Fibroblast of skin of right quadriceps (primary cell): ENCODE measurements around the gene B4GALT1.
A peak's percentile ranks its signal among the peaks of the same experiment; 100 is the strongest.

Experiments
- DNase-seq: peaks from one replicate; pipeline ENCODE4 v3.0.0-alpha.2; 2013

Gene B4GALT1

DNA sequence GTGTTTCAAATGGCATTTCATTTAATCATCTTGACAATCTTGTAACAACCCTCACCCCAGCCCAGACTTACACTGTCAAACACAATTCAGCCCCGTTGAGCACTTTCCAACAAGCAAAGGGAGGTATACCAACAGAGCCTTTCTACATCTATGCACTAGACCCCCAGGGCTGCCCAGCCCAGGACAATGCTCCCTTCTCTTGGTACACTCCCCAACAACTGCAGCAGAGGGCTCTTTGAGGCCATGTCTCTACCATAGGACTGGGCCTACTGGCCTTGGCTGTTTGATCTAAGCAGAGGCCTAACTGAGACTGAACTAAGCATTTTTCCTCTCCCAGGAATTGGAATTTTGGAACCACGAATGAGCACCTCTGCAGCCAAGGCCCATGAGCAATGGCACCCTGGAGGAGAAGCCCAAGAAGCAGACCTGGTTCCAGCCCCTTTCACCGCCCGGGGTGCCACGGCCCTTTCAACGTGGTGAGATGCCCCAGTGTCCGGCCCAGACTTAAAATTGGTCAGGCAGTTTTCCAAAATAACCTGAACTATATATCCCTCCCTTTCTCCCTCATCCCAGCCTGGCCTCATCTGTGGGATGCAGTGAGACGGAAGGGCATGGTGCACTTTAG lies 43.6 kb downstream of the B4GALT1 start:
- DNase-seq = no peak

DNA sequence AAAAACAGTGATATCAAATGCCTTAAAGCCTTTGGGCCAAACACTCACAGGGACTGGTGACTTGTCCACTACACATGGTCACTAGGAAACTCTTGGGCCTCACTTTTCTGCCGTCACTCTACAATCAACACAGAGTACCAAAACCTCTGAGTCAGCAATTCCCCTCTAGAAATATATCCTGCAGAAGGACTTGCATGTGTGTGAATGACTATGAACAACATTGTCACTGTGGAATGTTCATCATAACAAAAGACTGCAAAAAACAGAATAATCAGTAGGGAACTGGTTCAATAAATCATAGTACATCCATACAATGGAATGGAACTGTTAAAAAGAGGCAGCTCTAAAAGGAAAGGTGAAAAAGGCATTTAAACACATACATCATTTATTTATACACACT lies 46.5 kb downstream of the B4GALT1 start:
- DNase-seq = no peak

DNA sequence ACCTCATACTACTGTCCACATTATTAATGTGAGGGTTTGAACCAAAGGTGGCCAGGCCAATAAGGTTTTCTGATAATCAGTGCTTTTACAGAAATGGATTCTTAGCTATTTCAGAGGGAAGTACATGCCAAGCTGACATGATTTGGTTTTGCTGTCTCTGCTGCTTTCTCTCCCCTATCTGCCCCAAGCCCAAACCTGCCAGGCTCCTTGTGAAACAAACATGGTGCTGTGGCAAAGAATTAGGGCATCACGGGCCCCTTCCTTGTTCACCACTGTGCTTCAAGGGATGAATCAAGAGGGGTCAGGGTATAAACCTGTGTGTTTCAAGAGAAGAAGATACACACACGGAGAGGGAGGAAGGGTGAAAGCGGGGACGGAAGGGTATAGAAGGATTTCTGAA lies 49.3 kb downstream of the B4GALT1 start:
- no peak for DNase-seq

DNA sequence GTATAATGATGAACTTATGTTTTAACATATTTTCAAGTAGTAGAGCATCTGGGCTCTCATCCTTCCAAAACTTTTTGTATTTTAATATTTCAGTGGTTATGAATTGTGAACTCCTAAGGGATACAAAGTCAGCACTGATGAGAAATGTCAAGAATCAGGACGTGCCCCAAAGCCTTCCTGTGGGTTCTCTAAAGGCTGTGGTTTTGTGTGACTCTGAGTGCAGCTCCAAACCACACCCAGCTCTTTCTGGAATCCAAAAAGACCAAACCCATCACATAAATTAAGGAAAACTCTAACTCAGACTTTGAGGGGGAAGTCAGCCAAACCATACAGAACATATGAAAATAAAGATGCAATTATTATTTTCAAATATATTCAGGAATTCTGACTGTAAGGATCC lies 49.8 kb downstream of the B4GALT1 start:
- peak; percentile 86 for DNase-seq

DNA sequence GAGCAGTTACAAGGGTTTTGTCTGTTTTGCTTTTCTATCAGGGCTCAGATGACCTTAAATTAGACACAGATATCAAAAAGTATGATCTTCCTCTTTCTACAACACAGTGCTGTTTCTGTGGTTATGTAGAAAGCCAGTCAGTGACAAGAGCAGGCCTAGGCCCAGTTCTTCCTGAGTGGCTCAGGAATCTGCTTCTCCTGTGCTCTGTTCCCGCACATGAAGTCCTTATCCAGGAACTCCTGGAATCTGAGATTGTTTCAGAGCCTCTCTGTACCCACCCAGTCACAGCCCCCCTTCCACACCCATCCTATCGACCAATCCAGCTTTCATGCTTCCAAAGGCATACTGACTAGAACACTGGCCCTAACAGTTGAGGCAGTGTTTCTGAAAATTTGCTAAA lies 50.3 kb downstream of the B4GALT1 start:
- peak; percentile 65 for DNase-seq

DNA sequence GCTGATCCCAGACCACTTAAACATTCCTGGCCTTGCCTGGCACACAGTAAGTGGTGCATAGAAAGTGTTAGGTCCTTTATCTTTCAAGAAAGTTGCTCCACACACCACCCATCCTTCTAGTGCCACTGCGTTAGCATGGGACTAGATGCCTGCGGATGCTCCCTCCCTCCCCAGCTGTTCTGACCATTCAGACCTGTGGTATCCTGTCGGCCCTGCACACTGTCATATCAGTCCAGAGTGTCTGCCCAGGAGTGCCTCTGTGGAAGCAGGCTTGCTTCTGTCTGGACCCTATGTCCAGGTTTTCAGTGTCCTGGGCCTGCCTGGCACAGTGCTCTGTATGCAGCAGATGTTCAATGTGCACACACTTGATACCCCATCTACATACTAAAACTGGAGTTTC lies 52.4 kb downstream of the B4GALT1 start:
- no peak for DNase-seq

DNA sequence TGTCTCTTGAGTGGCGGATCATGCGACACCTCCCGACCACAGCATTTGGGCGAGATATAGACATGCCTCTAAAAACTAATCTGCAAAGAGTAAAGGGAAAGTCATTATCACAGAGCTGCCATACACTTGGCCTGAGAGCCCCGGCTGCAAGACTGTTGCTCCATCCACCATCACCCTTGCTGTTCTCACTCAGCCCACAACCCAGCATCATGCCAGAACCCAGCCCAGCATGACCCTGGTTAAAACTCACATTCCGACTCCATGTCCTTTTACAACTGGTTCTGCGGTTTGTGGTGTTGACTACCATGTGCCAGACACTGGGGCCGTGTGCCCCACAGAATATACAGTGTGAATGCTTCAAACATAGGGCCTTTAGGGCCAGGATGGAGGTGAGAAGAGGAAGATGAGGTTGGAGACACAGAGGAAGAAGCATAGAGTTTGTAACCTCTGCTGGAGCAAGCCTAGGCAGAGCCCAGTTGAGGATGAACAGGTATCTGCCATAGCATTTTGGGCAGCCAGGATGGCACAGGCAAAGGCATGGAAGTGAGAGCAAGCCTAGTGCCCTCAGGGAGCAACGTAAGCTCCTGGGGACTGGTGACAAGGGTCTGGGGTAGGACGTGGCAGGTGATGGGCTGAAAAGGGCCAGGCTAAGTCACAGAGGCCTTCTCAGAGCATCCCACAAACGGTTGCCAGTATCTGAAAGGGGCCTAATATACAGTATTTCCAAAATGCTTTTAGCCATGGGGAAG lies 53.2 kb downstream of the B4GALT1 start:
- no peak for DNase-seq

DNA sequence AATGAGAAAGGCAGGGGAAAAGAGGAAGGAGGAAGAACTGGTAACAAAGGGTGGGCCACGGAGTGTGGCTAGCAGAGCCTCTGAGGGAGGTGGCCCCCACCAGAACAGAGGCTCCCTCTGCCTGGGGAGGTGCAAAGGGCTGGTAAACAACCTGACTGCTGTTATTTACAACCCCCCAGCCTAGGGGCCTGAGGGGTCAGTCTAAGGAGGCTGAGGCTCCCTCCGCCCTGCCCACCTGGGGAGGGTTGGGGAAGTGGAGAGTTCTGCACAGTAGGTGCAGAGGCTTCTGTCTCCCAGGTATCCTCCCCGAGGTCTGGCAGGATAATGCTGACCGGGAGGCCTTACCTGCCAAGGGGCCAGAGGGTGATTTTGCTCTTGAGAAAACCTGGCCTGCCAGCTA lies 55.0 kb downstream of the B4GALT1 start:
- no peak for DNase-seq

DNA sequence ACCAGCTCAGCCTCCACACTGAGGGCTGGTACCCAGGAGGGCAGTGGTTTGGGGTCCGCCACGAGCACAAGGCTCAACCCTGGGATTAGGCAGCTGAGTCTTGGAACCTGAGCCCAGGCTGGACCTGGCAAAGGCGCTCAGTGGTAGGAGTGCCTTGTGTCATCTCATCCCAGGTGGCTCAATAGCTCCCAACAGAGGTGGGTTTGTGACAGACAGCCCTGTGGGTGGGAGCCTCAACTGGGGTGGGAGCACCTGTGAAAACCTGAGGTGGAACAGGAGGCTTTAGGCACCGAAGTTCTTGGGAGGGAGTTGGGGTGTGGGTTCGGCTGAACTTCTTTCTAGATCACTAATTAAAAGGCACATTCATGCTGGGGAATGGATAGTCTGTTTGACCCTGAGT lies 55.5 kb downstream of the B4GALT1 start:
- DNase-seq = no peak

DNA sequence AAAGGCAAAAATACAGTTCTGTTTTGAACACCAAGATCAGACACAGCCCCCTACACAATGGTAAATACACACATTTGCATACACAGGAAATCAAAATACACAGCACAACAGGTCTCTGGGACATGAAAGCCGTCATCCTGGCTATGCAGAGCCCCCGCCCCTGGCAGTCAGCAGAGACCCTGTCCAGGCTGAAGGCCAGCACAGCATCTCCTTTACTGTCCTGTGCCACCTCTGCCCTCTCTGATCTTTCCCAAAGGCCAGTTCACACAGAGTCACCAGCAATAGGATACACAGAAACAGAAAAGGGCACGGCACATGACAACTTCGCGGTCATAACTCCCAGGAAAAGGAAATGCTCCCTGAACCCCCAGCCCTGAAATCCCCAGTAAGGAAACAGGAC lies 56.5 kb downstream of the B4GALT1 start:
- DNase-seq = no peak

DNA sequence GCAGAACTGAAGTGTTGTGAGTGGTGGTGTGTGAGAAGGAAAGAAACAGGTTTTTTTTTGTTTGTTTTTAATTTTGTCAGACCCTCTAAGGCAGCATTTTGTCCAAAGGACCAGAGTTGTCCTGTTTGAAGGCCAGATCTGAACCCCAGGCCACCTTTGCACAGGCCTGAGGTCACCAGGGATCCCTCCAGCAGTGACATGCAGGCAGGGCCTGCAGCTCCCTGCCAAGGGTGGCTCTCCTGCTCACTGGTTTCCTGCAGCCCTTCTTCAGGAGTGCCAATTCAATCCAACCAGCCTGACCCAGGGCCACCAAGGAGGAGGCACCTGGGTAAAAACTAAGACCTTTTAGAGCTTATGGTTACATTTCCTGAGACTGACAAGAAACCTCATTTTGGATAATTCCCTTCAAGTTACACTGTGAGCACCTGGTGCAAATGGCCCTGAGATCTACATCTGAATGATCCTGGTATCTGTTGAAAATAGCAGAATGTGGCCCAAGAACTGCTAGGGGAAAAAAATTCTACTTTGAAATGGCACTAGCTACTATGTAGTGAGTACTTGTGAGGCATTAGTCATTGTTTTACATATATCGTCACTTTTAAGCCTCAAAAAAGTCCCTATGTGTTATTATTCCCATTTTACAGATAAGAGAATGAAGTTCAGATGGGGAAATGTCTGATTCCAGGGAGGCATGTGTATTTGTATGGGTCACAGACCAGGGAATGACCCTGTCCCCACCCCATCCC lies 57.1 kb downstream of the B4GALT1 start:
- DNase-seq = no peak

DNA sequence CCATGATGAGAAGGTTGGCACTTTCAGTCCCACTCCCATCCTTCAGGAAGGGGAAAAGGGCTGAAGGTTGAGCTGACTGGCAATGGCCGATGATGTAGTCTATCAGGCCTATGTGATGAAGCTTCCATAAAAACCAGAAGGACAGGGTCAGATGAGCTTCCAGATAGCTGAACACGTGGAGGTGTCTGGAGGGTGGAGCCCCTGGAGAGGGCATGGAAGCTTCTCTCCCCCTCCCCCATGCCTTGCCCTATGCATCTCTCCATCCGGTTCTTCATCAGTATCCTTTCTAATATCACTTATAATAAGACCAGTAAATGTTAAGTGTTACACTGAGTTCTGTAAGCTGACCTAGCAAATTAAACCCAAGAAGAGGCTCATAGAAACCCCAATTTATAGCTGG lies 58.0 kb downstream of the B4GALT1 start:
- no peak for DNase-seq

DNA sequence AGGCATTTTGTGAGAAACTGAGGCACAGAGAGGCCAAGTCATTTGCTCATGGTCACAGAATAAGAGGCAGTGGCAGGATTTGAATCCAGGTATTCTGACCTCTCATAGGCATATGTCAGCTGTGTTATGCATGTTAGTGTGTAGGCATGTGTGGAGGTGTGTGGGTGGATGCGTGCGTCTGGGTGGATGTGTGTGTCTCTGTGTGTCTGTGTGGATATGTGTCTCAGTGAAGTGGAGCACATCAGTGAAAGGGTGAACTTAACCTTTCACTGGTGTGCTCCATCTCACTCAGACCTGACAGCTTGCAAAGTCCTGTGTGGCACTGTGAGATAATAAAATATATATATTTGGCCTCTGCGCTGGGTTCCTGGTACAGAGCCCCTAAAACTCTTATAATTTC lies 58.7 kb downstream of the B4GALT1 start:
- no peak for DNase-seq

DNA sequence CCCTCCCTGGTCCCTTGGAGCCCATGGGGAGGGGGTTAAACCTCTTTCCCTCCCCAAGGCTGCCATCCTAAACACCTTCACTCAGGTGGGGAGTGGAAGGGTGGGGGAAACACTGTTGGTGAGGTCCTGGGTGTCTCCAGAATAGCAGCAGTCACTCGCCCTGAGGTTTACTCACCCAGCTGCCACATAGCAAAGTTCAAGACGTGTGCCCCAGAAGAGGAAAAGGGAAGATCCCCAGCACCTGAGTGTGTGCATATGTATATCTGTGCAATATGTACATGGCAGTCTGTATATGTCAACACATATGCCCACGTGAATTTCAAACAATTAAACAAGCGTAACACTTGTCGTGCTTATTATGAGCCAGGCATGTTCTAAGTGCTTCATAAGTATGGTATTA lies 59.4 kb downstream of the B4GALT1 start:
- no peak for DNase-seq

DNA sequence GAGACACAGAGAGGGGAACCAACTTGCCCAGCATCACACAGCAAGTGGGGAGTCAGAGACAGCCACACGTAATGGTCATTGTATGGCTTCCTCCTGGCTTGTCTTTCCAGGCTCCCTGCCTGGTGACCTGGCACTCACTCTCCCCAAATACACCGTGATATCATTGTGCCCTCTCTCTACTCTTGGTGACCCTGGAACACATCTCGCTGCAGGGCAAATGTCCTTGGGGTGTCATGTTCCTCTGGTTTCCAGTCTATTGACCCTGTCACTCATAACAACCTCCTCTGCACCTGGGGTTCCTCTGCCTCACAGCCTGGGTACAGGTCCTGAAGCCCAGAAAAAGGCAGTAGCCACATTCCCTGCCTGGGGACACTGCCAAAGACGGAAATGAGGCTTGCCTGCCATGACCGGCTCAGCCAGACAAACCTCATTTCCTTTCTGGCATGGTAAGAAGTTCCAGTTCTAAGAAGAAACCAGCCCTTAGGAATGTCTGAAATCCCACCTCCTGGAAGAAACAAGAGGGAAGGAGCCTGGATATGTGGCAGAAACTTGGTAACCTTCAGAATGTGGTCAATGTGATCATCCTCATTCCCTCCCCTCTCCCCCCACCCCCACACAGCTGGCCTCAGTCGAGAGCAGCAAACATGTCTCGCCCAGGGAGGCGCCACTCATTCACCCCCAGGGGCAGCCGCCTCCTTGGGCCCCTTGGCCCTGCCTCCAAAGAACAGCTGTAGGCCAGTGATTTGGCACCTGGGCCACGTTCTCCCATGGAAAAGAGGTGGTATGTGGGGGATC lies 60.1 kb downstream of the B4GALT1 start:
- DNase-seq = peak; percentile 95

DNA sequence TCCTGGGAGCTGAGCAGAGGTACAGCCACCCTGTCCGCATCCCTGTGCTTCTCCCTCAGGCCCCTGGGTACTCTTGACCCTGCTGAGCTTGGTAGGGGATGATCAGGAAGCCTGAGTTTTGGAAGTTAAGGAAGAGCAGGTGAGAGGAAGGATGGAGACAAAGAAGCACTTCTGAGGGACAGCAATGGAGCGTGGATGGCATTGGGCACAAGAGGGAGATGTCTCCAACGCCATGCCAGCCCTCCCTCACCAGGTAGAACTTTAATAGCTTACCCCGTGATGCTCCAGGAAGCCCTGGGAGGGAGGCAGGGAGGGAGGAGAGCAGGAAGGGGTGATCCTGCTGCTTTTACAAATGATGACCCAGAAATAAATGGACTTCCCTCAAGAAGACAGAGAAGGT lies 60.8 kb downstream of the B4GALT1 start:
- no peak for DNase-seq

DNA sequence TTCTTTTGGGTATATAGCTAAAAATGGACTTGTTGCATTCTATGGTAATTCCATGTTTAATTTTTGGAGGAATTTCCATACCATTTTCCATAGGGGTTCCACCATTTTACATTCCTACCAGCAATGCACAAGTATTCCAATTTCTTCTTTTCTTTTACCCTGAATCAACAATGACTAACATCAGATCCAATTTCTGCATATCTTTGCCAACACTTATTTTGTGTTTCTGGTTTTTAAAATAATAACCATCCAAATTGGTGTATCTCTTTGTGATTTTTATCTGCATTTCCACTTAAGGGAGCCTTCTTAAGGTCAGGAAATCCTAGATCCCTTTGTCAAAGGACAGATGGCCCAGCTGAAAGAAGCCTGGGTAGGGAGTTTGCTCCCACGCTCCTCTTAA lies 61.2 kb downstream of the B4GALT1 start:
- DNase-seq = no peak

DNA sequence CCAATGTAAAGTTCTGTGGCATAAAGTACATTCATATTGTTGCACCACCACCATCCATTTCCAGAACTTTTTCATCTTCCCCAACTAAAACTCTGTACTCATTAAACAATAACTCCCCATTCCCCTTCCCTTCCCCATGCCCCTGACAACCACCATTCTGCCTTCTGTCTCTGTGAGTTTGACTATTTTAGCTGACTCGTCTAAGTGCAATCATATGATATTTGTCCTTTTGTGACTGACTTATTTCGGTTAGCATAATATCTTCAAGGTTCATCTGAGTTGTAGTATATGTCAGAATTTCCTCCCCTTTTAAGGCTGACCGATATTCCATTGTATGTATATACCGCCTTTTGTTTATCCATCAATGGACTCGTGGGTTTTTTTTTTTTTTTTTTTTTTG lies 61.6 kb downstream of the B4GALT1 start:
- no peak for DNase-seq

DNA sequence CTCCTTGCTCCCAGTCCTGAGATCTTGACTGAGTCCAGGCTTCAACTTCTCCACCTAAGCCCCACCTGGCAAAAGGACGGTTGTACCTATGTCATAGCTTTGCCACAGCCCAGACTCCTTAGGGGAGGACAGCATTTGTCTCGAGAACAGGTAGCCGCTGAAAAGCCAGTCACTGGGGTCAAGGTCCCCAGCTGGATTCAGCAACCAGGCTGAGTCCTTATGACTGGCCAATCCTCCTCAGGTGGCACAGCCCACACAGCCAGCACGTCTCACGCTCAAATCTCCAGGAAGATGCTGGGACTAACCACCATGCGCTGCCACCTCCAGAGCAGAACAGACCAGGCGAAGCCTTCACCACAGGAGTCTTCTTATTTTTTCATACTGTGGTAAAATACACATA lies 62.7 kb downstream of the B4GALT1 start:
- DNase-seq = no peak

DNA sequence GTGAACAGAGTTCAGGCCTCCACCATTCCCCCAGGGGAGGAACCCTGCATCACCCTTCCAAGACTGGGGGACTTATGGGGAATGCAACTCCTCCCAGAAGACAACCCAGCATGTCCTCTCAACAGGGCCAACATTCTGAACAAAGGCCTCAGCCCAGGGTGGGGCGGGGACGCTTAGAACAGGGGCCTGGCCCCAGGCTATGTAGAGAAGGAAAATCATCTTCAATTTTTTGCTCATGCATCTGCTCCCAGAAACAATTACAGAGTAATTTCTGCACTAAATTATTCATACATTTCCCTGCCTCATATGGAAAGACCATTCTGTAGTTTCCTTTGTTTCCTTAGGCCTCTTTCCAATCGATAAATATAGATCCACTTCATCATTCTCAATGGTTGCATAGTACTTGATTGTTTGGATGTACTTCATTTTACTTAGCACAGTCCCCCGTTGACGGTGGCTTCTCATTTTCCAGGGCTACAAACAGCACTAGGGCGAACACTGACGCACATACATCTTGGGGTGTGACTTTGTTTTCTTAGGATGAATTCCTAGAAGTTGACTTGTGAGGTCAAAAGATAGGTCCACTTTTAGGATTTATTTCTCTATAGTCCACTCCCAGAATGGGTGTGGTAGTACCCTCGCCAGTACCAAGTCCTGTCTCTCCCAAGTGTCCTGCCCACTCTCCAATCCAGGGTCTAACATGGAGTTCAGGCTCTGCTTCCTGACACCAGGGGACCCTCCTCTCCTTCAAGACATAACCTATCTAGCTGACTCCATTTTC lies 63.4 kb downstream of the B4GALT1 start:
- DNase-seq = no peak

DNA sequence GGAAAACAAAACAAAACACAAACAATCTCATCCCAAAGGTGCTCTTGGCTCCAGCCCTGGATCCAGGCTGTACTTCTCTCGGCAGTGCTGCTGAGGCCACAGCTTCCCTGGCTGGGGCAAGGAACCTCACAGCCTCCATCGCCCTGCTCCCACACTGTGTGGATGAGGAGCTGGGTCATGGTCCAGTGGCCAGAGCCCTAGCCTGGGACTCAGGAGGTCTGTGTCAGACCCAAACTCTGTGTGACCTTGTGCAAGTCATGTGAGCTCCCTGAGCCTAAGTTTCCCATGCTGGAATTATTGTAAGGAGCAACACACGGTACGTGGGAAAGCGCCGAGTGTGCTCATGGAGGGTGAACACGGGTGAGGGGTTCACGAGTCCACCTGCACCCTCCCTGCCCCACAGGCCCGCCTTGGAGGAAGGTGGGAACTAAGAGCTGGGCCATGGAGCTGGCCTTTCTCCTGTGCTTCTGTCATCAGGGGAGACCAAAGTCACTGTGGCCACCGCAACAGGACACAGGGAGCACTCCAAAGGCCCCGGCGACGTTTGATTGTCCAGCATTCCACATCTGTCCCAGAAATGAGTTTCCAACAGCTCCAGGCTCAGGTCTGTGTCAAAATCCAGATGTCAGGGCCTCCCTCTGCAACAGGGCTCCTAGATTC lies 64.5 kb downstream of the B4GALT1 start:
- DNase-seq = no peak
